Testis (tissue), 2 donors: ENCODE data around the gene SPPL2B.

Experiments
- POLR2A ChIP-seq: fragments of 450-650 bp; IDR thresholded peaks from one replicate; pipeline ENCODE4 v1.6.1; 2017; ENCODE audit warnings: antibody characterized with exemption, mild to moderate bottlenecking, moderate library complexity
- TF ChIP-seq, protein P1 (sequence below), 3 experiments: fragments of 450-650 bp in 2 of 3; fragments of 200-600 bp in 1 of 3; sonication (generic) in 1 of 3; IDR thresholded peaks; one replicate each; pipeline ENCODE4 v1.5.1; 2016 to 2019; ENCODE audit warnings: antibody characterized with exemption in 3 of 3, mild to moderate bottlenecking in 2 of 3, moderate library complexity in 1 of 3

DNA sequence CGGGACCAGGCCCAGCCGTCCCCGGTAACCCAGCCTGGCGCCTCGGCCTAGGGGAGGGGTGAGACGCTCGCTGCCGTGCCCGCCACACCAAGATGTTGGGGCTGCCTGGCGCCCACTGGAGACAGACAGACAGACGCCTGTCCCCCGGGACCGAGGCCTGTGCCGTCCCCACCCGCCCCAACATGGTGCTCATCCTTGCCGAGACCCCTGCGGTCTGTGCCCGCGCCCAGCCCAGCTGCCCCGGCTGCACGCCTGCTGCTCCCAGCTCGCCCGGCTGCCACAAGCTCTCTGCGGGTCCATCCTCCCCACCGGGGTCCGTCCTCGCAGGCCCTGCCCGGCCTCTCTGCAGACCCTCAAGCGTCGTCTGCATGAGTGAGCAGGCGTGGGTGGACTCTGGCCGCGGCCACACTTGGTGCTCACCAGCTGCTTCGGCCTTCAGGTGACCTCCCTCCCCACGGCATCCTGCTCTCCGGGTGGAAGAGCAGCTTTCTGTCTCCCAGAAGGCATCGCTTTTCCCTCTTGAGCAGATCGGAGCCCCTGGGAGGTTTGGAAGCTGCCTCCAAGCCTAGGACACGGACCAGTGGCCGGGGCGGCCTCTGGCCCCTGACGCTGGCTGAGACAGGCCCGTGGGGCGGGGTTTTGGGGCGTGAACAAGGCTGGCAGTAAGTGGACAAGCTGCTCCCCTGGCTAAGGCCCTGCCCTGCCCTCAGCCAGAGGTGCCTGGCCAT lies 24.8 kb downstream of the SPPL2B start:
- TF ChIP-seq, protein P1, sequence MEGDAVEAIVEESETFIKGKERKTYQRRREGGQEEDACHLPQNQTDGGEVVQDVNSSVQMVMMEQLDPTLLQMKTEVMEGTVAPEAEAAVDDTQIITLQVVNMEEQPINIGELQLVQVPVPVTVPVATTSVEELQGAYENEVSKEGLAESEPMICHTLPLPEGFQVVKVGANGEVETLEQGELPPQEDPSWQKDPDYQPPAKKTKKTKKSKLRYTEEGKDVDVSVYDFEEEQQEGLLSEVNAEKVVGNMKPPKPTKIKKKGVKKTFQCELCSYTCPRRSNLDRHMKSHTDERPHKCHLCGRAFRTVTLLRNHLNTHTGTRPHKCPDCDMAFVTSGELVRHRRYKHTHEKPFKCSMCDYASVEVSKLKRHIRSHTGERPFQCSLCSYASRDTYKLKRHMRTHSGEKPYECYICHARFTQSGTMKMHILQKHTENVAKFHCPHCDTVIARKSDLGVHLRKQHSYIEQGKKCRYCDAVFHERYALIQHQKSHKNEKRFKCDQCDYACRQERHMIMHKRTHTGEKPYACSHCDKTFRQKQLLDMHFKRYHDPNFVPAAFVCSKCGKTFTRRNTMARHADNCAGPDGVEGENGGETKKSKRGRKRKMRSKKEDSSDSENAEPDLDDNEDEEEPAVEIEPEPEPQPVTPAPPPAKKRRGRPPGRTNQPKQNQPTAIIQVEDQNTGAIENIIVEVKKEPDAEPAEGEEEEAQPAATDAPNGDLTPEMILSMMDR (IDR thresholded peaks at IDR 0.05), result no peak
- no peak for TF ChIP-seq POLR2A
